Prostate gland (tissue), 2 donors: ENCODE data around the gene CNRIP1. TPM values are rescaled to one million over a fixed set of nuclear protein-coding genes. Genes with fewer than 3 reads are reported as not detected.

ENCODE experiments used
- DNase-seq: peaks from one replicate; pipeline ENCODE4 v3.0.0-alpha.2; 2019; ENCODE audit warnings: low spot score
- H3K27ac ChIP-seq, 2 donors: fragments of 200-600 bp; sonication (generic); 2 replicates each; pipeline ENCODE4 v1.5.1; 2017 to 2019
- H3K27me3 ChIP-seq: fragments of 200-600 bp; sonication (generic); replicated peaks from 2 replicates; pipeline ENCODE4 v1.5.1; 2019; ENCODE audit not compliant: insufficient read depth
- H3K36me3 ChIP-seq, 2 donors: fragments of 200-600 bp; sonication (generic); 1 replicate in 1 of 2; 2 replicates in 1 of 2; pipeline versions ENCODE4 v1.5.1 to v1.8.1; 2017 to 2019
- H3K4me1 ChIP-seq: fragments of 200-600 bp; sonication (generic); replicated peaks from 2 replicates; pipeline ENCODE4 v1.5.1; 2019
- H3K4me3 ChIP-seq, 2 donors: fragments of 200-600 bp; sonication (generic); 2 replicates each; pipeline ENCODE4 v1.5.1; 2017 to 2019
- H3K9me3 ChIP-seq: fragments of 200-600 bp; sonication (generic); 2 replicates; pipeline ENCODE4 v1.5.1; 2017
- POLR2A ChIP-seq: fragments of 450-650 bp; IDR thresholded peaks from one replicate; pipeline ENCODE4 v1.6.1; 2016; ENCODE audit warnings: antibody characterized with exemption, mild to moderate bottlenecking
- POLR2AphosphoS5 ChIP-seq: sonication (generic); formaldehyde crosslinking; IDR thresholded peaks from one replicate; pipeline ENCODE4 v1.6.1; 2017; ENCODE audit warnings: antibody characterized with exemption
- WGBS: methylation state at CpG from one replicate; pipeline ENCODE4 v1.1.5; 2018; 5-methylcytosine and 5-hydroxymethylcytosine counted together
- intact Hi-C: fragments of 100-400 bp; cut with DNase I; formaldehyde crosslinking; loops from one replicate; pipeline ENCODE4 v1.14.2; 2022
- total RNA-seq, 2 donors: library from RNA; depleted of rRNA; stranded (reverse); fragments of >200 nt; gene quantifications; one replicate each; pipeline ENCODE4 v1.1.0, GENCODE V29; 2016
- TF ChIP-seq, protein P1 (sequence below), 4 experiments: fragments of 200-600 bp in 2 of 4; fragments of 450-650 bp in 2 of 4; sonication (generic) in 2 of 4; IDR thresholded peaks; 1 replicate in 3 of 4; 2 replicates in 1 of 4; pipeline ENCODE4 v1.5.1; 2016 to 2019; ENCODE audit warnings: antibody characterized with exemption in 4 of 4, mild to moderate bottlenecking in 2 of 4, moderate library complexity in 2 of 4

Gene CNRIP1
- total RNA-seq, 2 donors from 2014 or later: 3.6 to 16.5 TPM

DNA sequence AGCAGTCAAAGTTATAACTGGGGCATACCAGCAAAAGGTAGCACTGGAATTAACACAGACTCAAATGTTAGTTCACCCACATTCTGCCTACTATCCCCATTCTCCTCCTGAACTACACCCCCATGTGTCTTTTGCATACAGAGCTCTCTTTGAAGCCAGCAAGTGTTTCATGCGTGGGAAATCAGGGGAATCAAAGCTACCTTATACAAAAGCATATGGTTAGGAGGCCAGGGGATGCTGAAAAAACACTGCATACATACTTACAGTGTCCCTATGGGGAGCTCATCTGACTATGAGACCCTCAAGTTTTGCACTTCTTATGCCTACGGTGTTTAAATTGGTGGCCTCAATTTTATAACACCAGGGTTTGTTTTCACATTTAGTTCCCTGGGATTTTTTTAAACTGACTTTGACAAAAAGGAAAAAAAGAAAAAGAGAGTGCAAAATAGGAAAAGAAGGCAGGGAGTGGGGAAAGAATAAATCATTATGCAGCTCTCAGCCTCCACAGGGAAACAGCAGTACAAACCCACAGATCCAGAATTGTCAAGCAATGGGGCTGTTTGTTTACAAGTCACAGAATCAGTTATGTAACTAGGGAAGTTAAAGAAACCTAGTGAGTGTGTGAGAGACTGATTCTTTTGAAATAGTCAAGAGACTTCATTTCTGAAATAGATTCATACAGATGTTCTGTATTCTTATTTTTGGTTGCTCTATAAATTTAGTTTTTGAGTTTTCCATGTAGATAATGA is 47.3 kb downstream of the CNRIP1 start:
- Histone ChIP-seq H3K9me3 (no peaks in the 10 kb centered on the region), H3K36me3 (no peaks in the 10 kb centered on the region), H3K4me1 (no peaks in the 10 kb centered on the region), H3K27me3 (no peaks in the 10 kb centered on the region), H3K27ac (no peak overlapping the region), H3K4me3 (no peak overlapping the region)
- 63% methylated on average over 2 of the region's 2 CpGs for whole genome bisulfite sequencing
- TF ChIP-seq, protein P1, sequence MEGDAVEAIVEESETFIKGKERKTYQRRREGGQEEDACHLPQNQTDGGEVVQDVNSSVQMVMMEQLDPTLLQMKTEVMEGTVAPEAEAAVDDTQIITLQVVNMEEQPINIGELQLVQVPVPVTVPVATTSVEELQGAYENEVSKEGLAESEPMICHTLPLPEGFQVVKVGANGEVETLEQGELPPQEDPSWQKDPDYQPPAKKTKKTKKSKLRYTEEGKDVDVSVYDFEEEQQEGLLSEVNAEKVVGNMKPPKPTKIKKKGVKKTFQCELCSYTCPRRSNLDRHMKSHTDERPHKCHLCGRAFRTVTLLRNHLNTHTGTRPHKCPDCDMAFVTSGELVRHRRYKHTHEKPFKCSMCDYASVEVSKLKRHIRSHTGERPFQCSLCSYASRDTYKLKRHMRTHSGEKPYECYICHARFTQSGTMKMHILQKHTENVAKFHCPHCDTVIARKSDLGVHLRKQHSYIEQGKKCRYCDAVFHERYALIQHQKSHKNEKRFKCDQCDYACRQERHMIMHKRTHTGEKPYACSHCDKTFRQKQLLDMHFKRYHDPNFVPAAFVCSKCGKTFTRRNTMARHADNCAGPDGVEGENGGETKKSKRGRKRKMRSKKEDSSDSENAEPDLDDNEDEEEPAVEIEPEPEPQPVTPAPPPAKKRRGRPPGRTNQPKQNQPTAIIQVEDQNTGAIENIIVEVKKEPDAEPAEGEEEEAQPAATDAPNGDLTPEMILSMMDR (IDR thresholded peaks at IDR 0.05): no peak
- TF ChIP-seq POLR2AphosphoS5: no peak
- TF ChIP-seq POLR2A: no peak
- intact Hi-C loops: no loop called here
- no peak for DNase-seq

DNA sequence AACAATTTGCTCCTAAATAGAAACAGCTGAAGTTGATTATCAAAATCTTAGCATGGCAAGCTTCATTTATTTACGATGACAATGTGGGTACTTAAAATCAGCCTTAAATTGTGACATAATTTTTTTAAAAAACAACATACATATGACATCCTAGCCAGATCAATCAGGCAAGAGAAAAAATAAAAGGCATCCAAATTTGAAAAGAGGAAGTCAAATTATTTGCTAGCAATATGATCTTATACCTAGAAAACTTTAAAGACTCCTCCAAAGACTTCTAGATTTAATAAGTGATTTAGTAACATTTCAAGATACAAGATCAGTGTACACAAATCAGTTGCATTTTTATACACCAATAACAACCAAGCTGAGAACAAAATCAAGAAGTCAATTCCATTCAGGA is 53.1 kb downstream of the CNRIP1 start:
- WGBS: 95% methylated on average over 1 of the region's 1 CpG
- TF ChIP-seq POLR2A (no peak), POLR2AphosphoS5 (no peak)
- TF ChIP-seq, protein P1 (IDR thresholded peaks at IDR 0.05): no peak
- no peaks in the 10 kb centered on the region for H3K36me3 ChIP-seq
- H3K4me3 ChIP-seq: no peak overlapping the region
- no peaks in the 10 kb centered on the region for H3K27me3 ChIP-seq
- no peaks in the 10 kb centered on the region for H3K4me1 ChIP-seq
- intact Hi-C loops: no loop called here
- H3K27ac ChIP-seq: no peak overlapping the region
- no peaks in the 10 kb centered on the region for H3K9me3 ChIP-seq
- no peak for DNase-seq

DNA sequence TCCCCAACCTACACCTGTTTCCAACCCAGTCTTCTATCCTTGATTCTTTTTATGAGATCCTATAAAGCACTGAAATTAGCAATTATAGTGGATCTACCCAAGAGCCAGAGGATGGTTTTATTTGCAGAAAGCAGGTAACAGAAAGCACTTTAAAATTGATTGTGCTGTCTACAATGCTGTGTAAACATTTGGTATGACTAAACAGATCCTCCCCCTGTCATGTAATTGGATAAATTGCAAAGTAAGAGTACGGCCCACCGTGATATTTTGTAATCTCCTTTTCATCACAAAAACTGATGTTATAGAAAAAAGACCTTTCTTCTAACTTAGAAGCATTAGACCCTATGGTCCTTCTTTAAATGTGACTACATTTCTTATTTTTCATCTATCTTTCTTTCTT is 56.1 kb downstream of the CNRIP1 start:
- TF ChIP-seq POLR2AphosphoS5 (no peak), POLR2A (no peak)
- TF ChIP-seq, protein P1 (IDR thresholded peaks at IDR 0.05): no peak
- no peak overlapping the region for H3K4me3 ChIP-seq
- 38% methylated on average over 2 of the region's 2 CpGs for WGBS
- no peak overlapping the region for H3K27ac ChIP-seq
- H3K4me1 ChIP-seq: no peaks in the 10 kb centered on the region
- no peaks in the 10 kb centered on the region for H3K36me3 ChIP-seq
- no peak for DNase-seq
- no peaks in the 10 kb centered on the region for H3K27me3 ChIP-seq
- intact Hi-C loops: no loop called here
- no peaks in the 10 kb centered on the region for H3K9me3 ChIP-seq

DNA sequence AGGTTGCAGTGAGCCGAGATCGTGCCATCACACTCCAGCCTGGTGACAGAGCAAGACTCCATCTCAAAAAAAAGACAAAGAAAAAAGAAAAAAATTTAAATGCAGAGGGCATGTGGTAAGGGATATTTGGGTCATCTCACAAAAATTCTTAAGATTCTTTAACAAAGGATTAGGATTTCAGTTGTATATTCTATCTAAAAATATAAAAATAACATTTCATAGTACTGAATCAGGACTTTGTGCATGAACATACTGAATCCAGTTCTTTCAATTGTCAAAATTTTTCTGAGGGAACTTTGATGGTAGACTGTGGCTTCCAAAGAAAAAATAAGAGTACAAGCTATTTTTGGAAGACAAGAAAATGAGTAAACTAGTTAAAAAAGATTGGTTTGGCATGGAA is 60.9 kb downstream of the CNRIP1 start:
- DNase-seq: no peak
- Histone ChIP-seq H3K9me3 (no peaks in the 10 kb centered on the region), H3K27ac (no peak overlapping the region), H3K27me3 (no peaks in the 10 kb centered on the region), H3K36me3 (no peaks in the 10 kb centered on the region), H3K4me1 (no peaks in the 10 kb centered on the region), H3K4me3 (no peak overlapping the region)
- 98% methylated on average over 2 of the region's 2 CpGs for WGBS
- TF ChIP-seq, protein P1 (IDR thresholded peaks at IDR 0.05): no peak
- TF ChIP-seq POLR2AphosphoS5 (no peak), POLR2A (no peak)
- intact Hi-C loops: no loop called here

DNA sequence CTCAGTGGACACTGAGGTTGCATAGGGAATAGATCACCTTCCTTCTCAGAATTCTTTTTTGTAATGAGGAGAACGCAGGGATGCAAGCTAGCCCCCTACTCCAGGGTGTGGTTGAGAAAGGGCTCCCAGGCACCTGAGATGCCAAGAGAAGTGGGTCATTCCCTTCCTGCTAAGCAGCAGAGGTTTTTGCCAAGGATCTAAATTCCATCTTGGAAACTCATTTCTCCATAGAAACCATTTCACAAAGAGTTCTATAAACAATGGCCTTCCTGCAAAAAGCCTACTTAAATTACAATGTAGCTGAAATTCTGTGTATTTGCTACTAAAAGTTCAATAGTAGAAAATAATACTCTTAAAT is 63.7 kb downstream of the CNRIP1 start:
- Histone ChIP-seq H3K4me1 (no peaks in the 10 kb centered on the region), H3K27ac (no peak overlapping the region), H3K9me3 (no peaks in the 10 kb centered on the region), H3K27me3 (no peaks in the 10 kb centered on the region), H3K36me3 (no peaks in the 10 kb centered on the region), H3K4me3 (no peak overlapping the region)
- WGBS: 93% methylated on average over 1 of the region's 1 CpG
- TF ChIP-seq POLR2A: no peak
- TF ChIP-seq POLR2AphosphoS5: no peak
- TF ChIP-seq, protein P1 (IDR thresholded peaks at IDR 0.05): no peak
- DNase-seq: no peak
- intact Hi-C loops: no loop called here
